ENCODE measurements around the gene PYGO2.

DNA sequence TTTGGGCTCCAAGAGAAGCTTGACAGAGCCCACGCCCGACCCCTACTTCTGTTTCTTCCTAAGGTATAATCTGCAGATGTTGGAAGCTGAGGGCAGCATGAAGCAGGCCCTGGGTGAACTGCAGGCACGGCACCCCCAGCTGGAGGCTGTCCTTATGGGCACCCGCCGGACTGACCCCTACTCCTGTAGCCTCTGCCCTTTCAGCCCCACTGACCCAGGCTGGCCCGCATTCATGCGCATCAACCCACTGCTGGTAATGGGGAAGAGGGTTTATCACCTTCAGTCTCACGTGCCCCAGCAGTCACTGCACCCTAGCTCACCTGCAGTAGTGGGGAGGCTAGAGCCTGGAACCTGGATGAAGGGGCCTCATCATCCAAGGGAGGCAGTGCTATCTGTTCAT lies 28.7 kb upstream of the PYGO2 start:
- TF ChIP-seq CTCF (IDR thresholded peaks at IDR 0.05) (no peak), POLR2A (IDR thresholded peaks at IDR 0.05) (no peak)
